Measurements from ENCODE around the gene PLXDC2.

PLXDC2 gene

DNA sequence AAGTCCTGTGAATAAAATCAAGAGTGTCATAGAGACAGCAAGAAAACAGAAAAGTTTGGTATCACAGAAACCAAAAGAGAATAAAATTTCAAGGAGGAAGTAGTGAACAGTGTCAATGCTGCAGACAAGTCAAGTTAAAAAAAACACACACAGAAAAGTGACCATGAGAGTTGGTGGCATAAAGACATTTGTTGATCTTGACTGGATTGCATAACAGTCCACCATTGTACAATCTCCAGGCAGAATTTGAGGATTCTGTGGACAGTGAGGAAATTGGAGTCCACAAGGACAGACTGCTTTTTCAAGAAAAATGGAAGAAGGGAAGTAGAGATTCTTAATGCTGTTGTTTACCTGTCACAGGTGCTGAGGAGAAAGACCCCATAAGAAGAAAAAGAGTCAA, 412.5 kb downstream of the PLXDC2 start:
- no peak for DNase-seq (ENCODE audit: extremely low spot score)
- CTCF ChIA-PET: no interaction called here
- POLR2A ChIA-PET: no interaction called here
- TF ChIP-seq ARNT (IDR thresholded peaks at IDR 0.05) (no peak), LEF1 (IDR thresholded peaks at IDR 0.05; ENCODE audit: borderline replicate concordance) (no peak), SUZ12 (IDR thresholded peaks at IDR 0.05) (no peak), NFRKB (IDR thresholded peaks at IDR 0.05) (no peak), FOXA1 (IDR thresholded peaks at IDR 0.05) (no peak), FOXK2 (IDR thresholded peaks at IDR 0.05) (no peak), FOXM1 (IDR thresholded peaks at IDR 0.05; ENCODE audit: borderline replicate concordance) (no peak), HDGF (IDR thresholded peaks at IDR 0.05; ENCODE audit: borderline replicate concordance) (no peak)

DNA sequence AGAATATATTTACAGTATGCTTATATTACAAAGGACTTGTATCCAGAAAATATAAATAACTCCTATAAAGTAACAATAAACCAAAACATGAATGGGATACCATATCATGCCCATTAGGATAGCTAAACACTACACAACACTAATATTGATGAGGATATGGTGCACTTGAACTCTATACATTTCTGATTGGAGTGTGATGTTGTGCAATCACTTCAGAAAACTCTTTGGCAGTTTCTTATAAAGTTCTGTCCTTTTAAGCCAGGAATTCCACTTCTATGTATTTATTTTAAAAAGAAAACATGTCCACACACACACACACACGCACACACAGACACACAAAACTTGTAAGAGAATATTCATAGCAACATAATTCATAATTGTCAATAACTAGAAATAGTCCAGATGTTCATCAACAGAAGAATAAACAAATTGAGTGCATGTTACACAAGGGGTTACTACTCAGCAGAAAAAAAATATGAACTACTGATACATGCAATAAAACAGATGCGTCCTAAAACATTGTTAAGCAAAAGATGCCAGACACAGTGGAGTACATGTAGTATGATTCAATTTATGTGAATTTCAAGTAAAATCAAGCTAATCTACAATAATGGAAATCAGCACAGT, 416.0 kb downstream of the PLXDC2 start:
- POLR2A ChIA-PET: no interaction called here
- DNase-seq (ENCODE audit: extremely low spot score): no peak
- TF ChIP-seq CTBP1 (IDR thresholded peaks at IDR 0.05; ENCODE audit: borderline replicate concordance) (no peak), ZNF384 (IDR thresholded peaks at IDR 0.05) (no peak)
- CTCF ChIA-PET: interaction anchor here (0.7 kb wide), 1 partner anchor 440 kb away, joined by 7 read pairs; no protein-coding TSS in a partner anchor

GRCh38 chr10:20233423-20233822, 417.2 kb downstream of the PLXDC2 start:
- CTCF ChIA-PET: no interaction called here
- no peak for TF ChIP-seq NFRKB (IDR thresholded peaks at IDR 0.05)
- no peak for TF ChIP-seq TARDBP (IDR thresholded peaks at IDR 0.05)
- TF ChIP-seq ARNT (IDR thresholded peaks at IDR 0.05): no peak
- TF ChIP-seq ZNF384 (IDR thresholded peaks at IDR 0.05): no peak
- TF ChIP-seq CTBP1 (IDR thresholded peaks at IDR 0.05; ENCODE audit: borderline replicate concordance): no peak
- no peak for TF ChIP-seq FOXK2 (IDR thresholded peaks at IDR 0.05)
- no peak for TF ChIP-seq HDGF (IDR thresholded peaks at IDR 0.05; ENCODE audit: borderline replicate concordance)
- TF ChIP-seq SP1 (IDR thresholded peaks at IDR 0.05): no peak
- no peak for TF ChIP-seq FOXA1 (IDR thresholded peaks at IDR 0.05)
- no peak for TF ChIP-seq FOXM1 (IDR thresholded peaks at IDR 0.05; ENCODE audit: borderline replicate concordance)
- TF ChIP-seq ELF4 (IDR thresholded peaks at IDR 0.05): no peak
- TF ChIP-seq PKNOX1 (IDR thresholded peaks at IDR 0.05): no peak
- POLR2A ChIA-PET: no interaction called here
- DNase-seq (ENCODE audit: extremely low spot score): no peak

DNA sequence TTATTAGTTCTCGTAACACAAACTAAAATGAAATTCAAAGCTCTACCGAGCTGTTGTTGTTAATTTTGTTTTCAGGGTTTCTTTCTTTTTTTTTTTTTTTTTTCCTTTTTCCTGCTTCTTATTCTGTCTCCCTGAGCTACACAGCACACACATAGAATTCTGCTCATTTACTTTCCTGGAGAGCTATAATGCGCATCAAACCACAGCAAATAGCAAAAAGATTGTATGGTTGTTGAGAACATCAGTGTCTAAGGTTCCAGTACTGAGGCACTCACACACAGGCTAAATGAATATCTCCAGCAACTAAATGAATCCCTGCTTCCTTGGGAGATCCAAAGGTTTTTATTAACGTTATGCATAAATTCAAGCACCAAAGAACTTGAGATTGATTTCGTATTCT, 418.3 kb downstream of the PLXDC2 start:
- CTCF ChIA-PET: no interaction called here
- POLR2A ChIA-PET: no interaction called here
- no peak for DNase-seq (ENCODE audit: extremely low spot score)
- TF ChIP-seq LEF1 (IDR thresholded peaks at IDR 0.05; ENCODE audit: borderline replicate concordance) (no peak), HDGF (IDR thresholded peaks at IDR 0.05; ENCODE audit: borderline replicate concordance) (no peak), FOXM1 (IDR thresholded peaks at IDR 0.05; ENCODE audit: borderline replicate concordance) (no peak), SUZ12 (IDR thresholded peaks at IDR 0.05) (no peak)

- CTCF ChIA-PET: no interaction called here
- DNase-seq (ENCODE audit: extremely low spot score): no peak
- TF ChIP-seq TARDBP (IDR thresholded peaks at IDR 0.05) (no peak), L3MBTL2 (conservative IDR thresholded peaks at IDR 0.05) (no peak), FOXM1 (IDR thresholded peaks at IDR 0.05; ENCODE audit: borderline replicate concordance) (no peak), BHLHE40 (IDR thresholded peaks at IDR 0.05; ENCODE audit: borderline replicate concordance) (no peak), ARNT (IDR thresholded peaks at IDR 0.05) (no peak), FOXA1 (IDR thresholded peaks at IDR 0.05) (no peak), ZNF384 (IDR thresholded peaks at IDR 0.05) (no peak), PKNOX1 (IDR thresholded peaks at IDR 0.05) (no peak), ELF4 (IDR thresholded peaks at IDR 0.05) (no peak)
- POLR2A ChIA-PET: no interaction called here
Measured at GRCh38 chr10:20237091-20237570, 420.9 kb downstream of the PLXDC2 start.

DNA sequence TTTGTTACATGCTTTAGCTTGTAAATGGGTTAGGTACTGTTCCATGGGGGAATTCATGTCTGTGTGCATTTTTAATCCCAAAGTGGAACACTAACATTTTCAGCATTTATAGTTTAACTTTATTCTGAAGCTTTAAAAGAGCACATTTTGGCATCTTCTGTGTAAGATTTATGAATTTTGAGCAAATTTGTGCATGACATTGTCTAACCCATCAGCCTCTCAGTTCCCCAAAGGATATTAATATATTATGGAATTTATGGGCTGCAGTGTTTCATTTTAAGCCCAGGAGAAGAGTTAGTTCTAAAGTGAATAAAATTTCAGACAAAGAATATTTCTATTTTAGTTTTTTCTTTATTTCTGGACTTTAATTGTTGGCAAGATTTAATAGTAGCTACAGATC, 421.4 kb downstream of the PLXDC2 start:
- POLR2A ChIA-PET: no interaction called here
- no peak for DNase-seq (ENCODE audit: extremely low spot score)
- CTCF ChIA-PET: no interaction called here

More for the DNA sequence above, 421.4 kb downstream of the PLXDC2 start:
- no peak for TF ChIP-seq ZNF384 (IDR thresholded peaks at IDR 0.05)
- TF ChIP-seq SP1 (IDR thresholded peaks at IDR 0.05): no peak
- TF ChIP-seq BHLHE40 (IDR thresholded peaks at IDR 0.05; ENCODE audit: borderline replicate concordance): no peak
- no peak for TF ChIP-seq ARNT (IDR thresholded peaks at IDR 0.05)
- TF ChIP-seq FOXK2 (IDR thresholded peaks at IDR 0.05): no peak
- no peak for TF ChIP-seq CTBP1 (IDR thresholded peaks at IDR 0.05; ENCODE audit: borderline replicate concordance)
- TF ChIP-seq ELF4 (IDR thresholded peaks at IDR 0.05): no peak
- no peak for TF ChIP-seq HDGF (IDR thresholded peaks at IDR 0.05; ENCODE audit: borderline replicate concordance)
- TF ChIP-seq FOXM1 (IDR thresholded peaks at IDR 0.05; ENCODE audit: borderline replicate concordance): no peak
- no peak for TF ChIP-seq TARDBP (IDR thresholded peaks at IDR 0.05)
- TF ChIP-seq PKNOX1 (IDR thresholded peaks at IDR 0.05): no peak
- TF ChIP-seq FOXA1 (IDR thresholded peaks at IDR 0.05): no peak
- no peak for TF ChIP-seq L3MBTL2 (conservative IDR thresholded peaks at IDR 0.05)
- TF ChIP-seq LEF1 (IDR thresholded peaks at IDR 0.05; ENCODE audit: borderline replicate concordance): no peak
- no peak for TF ChIP-seq NFRKB (IDR thresholded peaks at IDR 0.05)
- TF ChIP-seq SUZ12 (IDR thresholded peaks at IDR 0.05): no peak
